IPS-NIHi11 (cell line): ENCODE measurements around the gene PSMD1.
"Not testable (repeated sequence)": the region's sequence is repeated elsewhere in the genome, so short reads cannot be mapped to it uniquely, and the experiment has no call there.

ENCODE experiments used
- DNase-seq: peaks from one replicate; pipeline ENCODE4 v3.0.0; 2012; ENCODE audit warnings: mixed read lengths, low spot score

Gene PSMD1

GRCh38 chr2:231161252-231161839, 104.7 kb downstream of the PSMD1 start:
- no peak for DNase-seq

- DNase-seq: no peak
Observed at GRCh38 chr2:231161877-231162329, 105.2 kb downstream of the PSMD1 start.

- DNase-seq: no peak
Observed at GRCh38 chr2:231163011-231163410, 106.3 kb downstream of the PSMD1 start.

- no peak for DNase-seq
Observed at GRCh38 chr2:231163414-231164095, 106.9 kb downstream of the PSMD1 start.

- DNase-seq: no peak
Observed at GRCh38 chr2:231167745-231168459, 111.2 kb downstream of the PSMD1 start.

GRCh38 chr2:231168460-231169139, 111.9 kb downstream of the PSMD1 start:
- DNase-seq: no peak

GRCh38 chr2:231169488-231169887, 112.8 kb downstream of the PSMD1 start:
- DNase-seq: no peak

GRCh38 chr2:231170055-231170454, 113.4 kb downstream of the PSMD1 start:
- DNase-seq: no peak

- DNase-seq: no peak
Observed at GRCh38 chr2:231172025-231172424, 115.4 kb downstream of the PSMD1 start.

- no peak for DNase-seq
Observed at GRCh38 chr2:231174211-231174651, 117.6 kb downstream of the PSMD1 start.

GRCh38 chr2:231176066-231176465, 119.4 kb downstream of the PSMD1 start:
- no peak for DNase-seq

GRCh38 chr2:231177156-231178025, 120.7 kb downstream of the PSMD1 start:
- DNase-seq: no peak

- DNase-seq: not testable (repeated sequence)
Observed at GRCh38 chr2:231178805-231179204, 122.1 kb downstream of the PSMD1 start.

- DNase-seq: peak; percentile 29
Observed at GRCh38 chr2:231181860-231182512, 125.3 kb downstream of the PSMD1 start.

GRCh38 chr2:231182513-231182899, 125.8 kb downstream of the PSMD1 start:
- DNase-seq: peak; percentile 33

GRCh38 chr2:231183851-231184250, 127.2 kb downstream of the PSMD1 start:
- no peak for DNase-seq

- DNase-seq: no peak
Observed at GRCh38 chr2:231184319-231184718, 127.7 kb downstream of the PSMD1 start.

- no peak for DNase-seq
Observed at GRCh38 chr2:231185050-231185725, 128.5 kb downstream of the PSMD1 start.

GRCh38 chr2:231185886-231186285, 129.2 kb downstream of the PSMD1 start:
- no peak for DNase-seq

GRCh38 chr2:231186325-231186724, 129.7 kb downstream of the PSMD1 start:
- no peak for DNase-seq
